Astrocyte (in vitro differentiated cells and primary cell): ENCODE results near the gene PNMT.

Experiments used
- EZH2 ChIP-seq: IDR thresholded peaks from 2 replicates; pipeline ENCODE4 v1.6.1; 2012; ENCODE audit warnings: mild to moderate bottlenecking, low read length, inconsistent platforms; ENCODE audit not compliant: insufficient read depth
- TF ChIP-seq, protein P1 (sequence below): IDR thresholded peaks from 2 replicates; pipeline ENCODE4 v1.5.1; 2011; ENCODE audit warnings: low read depth, mild to moderate bottlenecking, inconsistent platforms, low read length, moderate library complexity; ENCODE audit not compliant: insufficient read depth

DNA sequence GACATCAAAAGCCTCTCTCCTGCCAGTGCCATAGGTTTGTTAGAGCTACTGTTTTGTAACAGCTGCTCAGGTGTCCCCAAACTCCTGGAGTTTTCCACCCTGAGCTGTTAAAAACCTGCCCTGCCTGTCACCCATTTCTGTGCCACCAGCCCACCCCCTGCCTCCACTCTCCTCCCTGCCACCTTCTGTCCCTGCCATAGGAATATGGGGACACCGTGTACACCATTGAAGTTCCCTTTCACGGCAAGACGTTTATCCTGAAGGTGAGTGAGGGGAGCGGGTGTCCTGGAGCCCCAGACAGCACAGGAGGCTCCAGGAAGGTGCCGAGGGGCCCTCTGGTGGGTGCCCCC is 8.3 kb upstream of the PNMT start:
- TF ChIP-seq, protein P1, sequence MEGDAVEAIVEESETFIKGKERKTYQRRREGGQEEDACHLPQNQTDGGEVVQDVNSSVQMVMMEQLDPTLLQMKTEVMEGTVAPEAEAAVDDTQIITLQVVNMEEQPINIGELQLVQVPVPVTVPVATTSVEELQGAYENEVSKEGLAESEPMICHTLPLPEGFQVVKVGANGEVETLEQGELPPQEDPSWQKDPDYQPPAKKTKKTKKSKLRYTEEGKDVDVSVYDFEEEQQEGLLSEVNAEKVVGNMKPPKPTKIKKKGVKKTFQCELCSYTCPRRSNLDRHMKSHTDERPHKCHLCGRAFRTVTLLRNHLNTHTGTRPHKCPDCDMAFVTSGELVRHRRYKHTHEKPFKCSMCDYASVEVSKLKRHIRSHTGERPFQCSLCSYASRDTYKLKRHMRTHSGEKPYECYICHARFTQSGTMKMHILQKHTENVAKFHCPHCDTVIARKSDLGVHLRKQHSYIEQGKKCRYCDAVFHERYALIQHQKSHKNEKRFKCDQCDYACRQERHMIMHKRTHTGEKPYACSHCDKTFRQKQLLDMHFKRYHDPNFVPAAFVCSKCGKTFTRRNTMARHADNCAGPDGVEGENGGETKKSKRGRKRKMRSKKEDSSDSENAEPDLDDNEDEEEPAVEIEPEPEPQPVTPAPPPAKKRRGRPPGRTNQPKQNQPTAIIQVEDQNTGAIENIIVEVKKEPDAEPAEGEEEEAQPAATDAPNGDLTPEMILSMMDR = no peak
- no peak for TF ChIP-seq EZH2
